NCI-H2227 treated with DMSO at 0.1 percent for 48 hours (cell line): ENCODE data around the gene MEPCE.
"Not testable (repeated sequence)": the region's sequence is repeated elsewhere in the genome, so short reads cannot be mapped to it uniquely, and the experiment has no call there.

Experiments
- DNase-seq: peaks from one replicate; lab custom pipeline; 2025; lab: John Stamatoyannopoulos, UW

Gene MEPCE, protein sequence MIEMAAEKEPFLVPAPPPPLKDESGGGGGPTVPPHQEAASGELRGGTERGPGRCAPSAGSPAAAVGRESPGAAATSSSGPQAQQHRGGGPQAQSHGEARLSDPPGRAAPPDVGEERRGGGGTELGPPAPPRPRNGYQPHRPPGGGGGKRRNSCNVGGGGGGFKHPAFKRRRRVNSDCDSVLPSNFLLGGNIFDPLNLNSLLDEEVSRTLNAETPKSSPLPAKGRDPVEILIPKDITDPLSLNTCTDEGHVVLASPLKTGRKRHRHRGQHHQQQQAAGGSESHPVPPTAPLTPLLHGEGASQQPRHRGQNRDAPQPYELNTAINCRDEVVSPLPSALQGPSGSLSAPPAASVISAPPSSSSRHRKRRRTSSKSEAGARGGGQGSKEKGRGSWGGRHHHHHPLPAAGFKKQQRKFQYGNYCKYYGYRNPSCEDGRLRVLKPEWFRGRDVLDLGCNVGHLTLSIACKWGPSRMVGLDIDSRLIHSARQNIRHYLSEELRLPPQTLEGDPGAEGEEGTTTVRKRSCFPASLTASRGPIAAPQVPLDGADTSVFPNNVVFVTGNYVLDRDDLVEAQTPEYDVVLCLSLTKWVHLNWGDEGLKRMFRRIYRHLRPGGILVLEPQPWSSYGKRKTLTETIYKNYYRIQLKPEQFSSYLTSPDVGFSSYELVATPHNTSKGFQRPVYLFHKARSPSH

GRCh38 chr7:100429637-100430492, at the start of gene MEPCE:
Gene MEPCE (plus strand): TSS chr7:100429831. CDS start chr7:100430019, 188 bp downstream.
- peak; percentile 98 for DNase-seq

DNA sequence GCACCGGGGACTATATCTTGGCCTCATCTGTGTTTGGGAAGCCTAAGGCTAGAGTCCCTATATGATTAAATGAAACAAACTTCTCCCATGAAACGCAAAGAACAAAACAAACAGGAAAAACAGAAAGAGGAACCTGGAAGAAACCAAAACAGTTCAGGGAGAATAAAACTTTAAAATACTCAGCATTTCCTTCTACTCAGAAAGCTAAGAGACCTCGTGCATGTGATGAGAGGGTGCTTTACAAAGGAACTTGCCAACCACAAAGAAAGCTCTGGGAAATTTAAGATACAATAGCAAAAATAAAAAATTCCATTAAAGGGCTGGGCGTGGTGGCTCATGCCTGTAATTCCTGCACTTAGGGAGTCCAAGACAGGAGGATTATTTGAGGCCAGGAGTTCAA, 49.4 kb upstream of the MEPCE start:
- DNase-seq, result no peak

DNA sequence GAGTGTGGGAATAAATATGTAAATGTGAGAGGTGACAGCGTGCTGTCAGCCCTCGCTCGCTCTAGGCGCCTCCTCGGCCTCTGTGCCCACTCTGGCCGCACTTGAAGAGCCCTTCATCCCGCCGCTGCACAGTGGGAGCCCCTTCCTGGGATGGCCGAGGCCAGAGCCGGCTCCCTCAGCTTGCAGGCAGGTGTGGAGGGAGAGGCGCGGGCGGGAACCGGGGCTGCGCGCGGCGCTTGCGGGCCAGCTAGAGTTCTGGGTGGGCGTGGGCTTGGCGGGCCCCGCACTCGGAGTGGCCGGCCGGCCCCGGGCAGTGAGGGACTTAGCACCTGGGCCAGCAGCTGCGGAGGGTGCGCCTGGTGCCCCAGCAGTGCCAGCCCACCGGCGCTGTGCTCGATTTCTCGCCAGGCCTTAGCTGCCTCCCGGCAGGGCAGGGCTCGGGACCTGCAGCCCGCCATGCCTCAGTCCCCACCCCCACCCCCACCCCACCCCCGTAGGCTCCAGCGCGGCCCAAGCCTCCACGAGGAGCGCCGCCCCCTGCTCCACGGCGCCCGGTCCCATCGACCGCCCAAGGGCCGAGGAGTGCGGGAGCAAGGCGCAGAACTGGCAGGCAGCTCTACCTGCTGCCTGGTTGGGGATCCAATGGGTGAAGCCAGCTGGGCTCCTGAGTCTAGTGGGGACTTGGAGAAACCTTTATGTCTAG, 47.9 kb upstream of the MEPCE start:
- not testable (repeated sequence) for DNase-seq

GRCh38 chr7:100382234-100382853, 47.3 kb upstream of the MEPCE start:
- DNase-seq, result peak; percentile 92

DNA sequence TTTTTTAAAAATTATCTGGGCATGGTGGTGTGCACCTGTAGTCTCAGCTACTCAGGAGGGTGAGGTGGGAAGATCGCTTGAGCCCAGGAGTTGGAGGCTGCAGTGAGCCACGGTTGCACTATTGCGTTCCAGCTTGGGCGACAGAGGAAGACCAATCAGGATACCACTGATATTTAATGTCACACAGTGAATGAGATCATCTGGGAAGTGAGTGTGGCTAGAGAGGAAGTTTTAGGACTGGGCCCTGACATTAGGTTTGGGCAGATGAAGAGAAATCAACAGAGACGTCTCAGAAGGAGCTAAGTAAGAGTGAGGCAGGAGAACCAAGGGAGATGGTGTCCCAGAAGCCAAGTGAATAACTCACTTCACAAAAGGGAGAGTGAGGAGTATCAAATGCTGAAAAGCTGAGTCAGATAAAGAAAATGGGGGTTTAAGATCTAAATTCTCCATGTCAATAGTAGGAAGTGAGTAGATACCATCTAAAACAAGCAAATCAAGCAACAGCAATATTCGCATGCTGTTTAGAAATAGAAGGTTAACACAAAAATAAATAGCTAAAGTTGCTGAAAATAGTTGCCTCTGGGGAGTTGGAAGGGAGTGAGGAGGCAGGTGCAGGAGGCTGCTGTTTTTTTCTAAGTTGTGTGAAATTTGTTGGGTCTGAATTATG, 44.9 kb upstream of the MEPCE start:
- DNase-seq, result no peak

DNA sequence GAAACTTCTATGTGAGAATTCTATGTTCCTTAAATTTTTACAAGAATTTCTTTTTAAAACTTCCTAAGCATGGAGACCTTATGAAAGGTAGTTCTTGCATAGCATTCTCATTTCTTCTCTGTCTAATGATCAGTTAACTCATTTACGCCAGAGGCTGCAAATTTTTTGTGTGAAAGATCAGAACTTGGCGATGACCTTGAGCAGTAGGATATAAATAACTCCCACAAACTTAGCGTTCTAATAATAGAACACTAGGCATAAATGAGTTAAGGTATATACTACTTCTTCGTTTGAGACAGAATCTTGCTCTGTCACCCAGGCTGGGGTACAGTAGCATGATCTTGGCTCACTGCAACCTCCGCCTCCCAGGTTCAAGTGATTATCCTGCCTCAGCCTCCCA, 42.7 kb upstream of the MEPCE start:
- DNase-seq, result no peak

DNA sequence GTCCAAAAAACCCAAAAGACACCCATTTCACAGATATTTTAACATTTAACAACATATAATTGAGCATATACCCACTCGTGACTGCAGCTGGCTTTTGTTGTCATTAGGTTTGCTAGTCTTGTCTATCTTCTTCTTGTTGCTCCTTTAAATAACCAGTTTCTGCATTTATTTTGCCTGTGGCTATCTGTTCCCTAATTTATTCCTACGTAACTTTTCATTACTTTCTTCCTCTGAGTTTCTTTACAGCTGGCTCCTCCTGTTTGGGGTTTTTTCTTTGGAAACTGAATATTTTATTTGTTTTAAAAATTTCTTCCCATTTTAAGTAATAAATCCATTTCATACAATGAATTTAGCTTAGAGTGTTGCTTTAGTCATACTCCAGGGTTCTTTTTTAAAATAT, 41.9 kb upstream of the MEPCE start:
- no peak for DNase-seq

DNA sequence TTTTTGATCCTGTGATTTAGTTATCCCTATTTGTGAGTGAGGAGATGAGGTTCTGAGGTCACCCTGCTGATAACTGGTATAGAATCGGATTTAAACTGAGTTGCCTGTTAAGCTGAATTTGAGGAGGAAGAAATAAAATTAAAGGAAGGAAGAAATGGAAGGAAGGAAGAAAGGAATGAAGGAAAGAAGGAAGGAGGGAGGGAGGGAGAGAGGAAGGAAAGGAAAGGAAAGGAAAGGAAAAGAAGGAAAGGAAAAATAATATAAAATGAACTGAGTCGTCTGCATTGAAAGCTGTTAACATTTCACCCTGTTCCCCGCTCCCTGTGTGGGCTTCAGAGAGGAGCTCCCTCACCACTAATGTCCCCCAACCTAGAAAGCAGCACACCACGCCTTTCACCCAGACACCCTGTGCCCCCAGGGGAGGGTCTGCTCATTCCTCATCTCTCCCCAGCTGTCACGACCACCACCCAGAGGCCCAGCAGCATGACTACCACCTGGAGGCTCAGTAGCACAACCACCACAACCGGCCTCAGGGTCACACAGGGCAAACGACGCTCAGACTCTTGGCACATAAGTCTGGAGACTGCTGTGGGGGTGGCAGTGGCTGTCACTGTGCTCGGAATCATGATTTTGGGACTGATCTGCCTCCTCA, 40.1 kb upstream of the MEPCE start:
- DNase-seq, result no peak

GRCh38 chr7:100390286-100391009, 39.2 kb upstream of the MEPCE start:
- DNase-seq, result no peak

DNA sequence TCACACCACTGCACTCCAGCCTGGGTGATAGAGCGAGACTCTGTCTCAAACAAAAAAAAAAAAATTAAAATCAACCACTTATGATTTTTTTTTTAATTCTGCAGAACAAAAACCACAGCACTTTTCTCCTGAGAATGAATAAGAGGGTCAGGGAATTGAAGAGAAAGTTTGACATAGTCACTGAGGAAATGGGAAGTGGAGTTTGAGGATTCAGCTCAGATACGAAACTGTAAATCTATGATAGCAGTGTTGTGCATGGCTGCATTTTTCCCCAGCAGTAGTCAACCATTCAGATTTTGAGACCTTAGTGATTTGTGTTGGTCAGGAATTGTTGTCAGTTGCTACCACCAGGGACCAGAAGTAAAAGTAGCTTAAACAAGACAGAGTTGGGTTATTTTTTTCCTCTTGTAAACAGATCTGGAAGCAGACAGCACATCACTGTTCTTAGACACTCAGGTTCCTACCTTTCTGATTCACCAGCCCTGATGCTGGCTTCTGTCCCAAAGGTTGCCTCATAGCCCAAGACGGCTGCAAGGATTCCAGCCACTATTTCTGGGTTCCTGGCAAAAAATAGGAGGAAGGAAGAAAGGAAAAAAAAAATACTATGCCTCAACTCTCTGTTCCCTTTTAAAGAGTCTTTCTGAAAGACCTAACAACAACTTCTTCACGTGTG, 36.3 kb upstream of the MEPCE start:
- no peak for DNase-seq

- no peak for DNase-seq
Observed at GRCh38 chr7:100394077-100394476, 35.6 kb upstream of the MEPCE start.

GRCh38 chr7:100396421-100396982, 33.1 kb upstream of the MEPCE start:
- DNase-seq, result no peak

DNA sequence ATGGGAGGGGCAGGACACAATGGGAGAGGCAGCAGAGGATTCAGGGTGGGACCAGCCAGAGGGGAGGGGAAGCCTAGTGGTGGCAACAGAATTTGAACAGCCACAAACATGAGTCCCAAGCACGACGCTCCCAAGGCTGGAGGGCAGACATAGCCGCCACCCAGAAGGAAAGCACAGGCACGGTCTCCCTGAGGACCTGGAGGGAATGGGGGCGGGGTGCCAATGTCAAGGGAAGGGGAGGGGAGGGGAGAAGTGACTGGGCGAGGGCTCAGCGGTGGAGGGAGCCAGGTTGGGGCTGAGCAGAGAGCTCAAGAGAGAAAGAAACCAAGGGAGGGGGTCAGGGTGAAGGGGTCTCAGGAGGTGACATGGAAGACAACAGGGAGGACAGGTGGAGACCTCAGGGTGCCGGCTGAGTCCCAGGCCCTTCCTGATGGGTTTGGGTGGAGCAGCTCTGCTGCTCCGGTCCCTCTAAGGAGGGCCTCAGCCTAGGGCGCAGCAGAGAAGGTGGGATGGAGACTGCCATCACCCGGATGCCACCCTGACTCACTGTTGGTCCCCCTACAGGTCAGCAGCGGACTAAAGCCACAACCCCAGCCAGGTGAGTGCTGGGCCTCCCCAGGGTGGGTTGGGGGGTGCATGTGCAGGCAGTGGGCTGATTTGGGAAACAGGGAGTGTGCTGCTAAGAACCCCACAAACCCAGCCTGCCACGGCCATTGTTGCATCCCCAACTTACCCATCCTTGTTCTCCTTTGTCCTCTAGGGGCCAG, 32.1 kb upstream of the MEPCE start:
- no peak for DNase-seq

- DNase-seq, result no peak
Observed at GRCh38 chr7:100398239-100398638, 31.4 kb upstream of the MEPCE start.

DNA sequence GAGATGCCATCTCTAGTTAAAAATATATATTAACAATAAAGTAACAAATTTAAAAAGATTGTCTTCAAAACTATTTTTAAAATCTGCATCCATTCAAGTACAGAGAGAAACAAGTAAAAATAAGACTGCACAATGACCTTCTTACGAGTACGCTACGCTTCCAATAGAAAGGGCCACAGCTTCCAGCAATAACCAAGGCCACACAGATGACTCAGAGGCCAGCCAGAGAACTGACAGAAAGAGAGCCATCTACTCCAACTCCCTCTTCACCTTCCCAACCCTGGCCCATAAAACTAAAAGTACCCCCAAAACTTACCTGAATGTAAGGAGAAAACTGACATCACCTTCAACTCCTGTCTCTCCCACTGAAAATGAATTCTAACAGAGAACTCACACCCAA, 29.6 kb upstream of the MEPCE start:
- no peak for DNase-seq

GRCh38 chr7:100400656-100401055, 29.0 kb upstream of the MEPCE start:
- DNase-seq, result no peak

DNA sequence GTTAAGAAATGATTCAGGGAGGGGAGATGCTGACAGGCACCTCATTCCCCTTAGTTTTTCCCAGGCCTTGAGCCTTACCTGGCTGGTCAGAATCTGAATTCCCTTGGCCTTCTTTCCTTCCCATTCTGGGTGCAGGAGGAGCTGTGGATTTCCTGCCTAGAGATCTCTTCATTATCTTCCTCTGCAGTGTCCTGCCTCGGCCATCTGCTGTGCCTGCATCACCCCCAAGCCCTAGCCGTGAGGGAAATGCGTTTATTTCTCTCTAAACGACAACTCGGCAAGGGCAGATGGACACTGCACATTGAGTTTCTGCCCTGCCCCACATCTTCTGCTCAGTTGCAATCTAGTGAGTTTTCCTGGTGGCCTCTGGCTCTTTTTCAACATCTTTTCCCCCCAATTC, 27.8 kb upstream of the MEPCE start:
- no peak for DNase-seq

DNA sequence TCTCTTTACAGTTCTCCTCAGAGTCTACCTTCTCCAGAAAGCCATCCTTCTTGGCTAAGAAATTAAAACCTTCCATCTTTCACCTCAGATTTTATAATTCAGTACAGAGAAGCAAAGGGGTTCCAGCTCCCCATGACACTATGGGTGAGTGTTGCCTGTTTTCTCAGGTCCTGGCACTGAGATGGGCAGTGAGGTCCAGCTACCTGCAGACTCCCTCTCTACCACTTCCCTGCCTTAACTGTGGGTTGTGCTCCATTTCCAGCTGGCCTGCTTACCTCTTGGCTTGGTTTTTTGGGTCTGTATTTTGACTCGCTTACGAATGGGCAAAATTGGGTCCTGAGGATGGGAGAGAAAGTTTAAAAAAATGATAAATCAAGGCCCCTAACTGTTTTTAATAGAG, 27.4 kb upstream of the MEPCE start:
- no peak for DNase-seq
